ENCODE results near the gene GAB2.

The GAB2 gene

GRCh38 chr11:78200061-78200460 lies 217.6 kb downstream of the GAB2 start:
- no peak for DNase-seq

- no peak for DNase-seq
These were observed 218.0 kb downstream of the GAB2 start for GRCh38 chr11:78199653-78200015.

DNA sequence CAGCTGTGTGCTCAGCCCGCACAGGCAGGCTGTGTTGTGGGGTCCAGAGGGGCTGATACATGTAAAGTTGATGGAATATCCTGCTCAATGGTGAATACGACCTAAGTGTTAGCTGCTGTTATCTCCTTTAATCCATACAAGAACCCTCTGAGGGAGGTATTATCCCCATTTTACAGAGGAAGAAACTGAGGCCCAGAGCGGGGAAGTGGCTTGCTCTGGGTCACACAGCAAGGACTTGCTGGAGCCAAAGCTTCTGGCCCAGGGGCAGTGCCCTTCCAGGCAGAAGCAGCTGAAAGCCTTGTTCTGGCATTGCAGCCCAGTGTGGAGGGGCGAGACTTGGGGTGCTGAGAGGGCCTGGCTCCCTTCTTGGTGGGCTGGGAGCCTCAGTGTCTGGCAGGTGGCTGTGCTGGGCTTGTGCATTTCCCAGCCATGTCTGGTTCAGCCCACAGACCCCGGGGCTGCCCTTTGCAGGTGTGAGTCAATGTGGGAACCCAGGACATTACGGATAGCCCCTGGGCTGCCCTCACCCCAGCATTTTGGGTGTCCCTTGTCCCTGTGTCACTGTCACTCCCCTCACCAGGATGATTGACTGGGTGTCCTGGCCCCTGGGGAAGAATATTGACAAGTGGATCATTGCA lies 218.5 kb downstream of the GAB2 start:
- DNase-seq: no peak

GRCh38 chr11:78197816-78198215 lies 219.8 kb downstream of the GAB2 start:
- DNase-seq: no peak

DNA sequence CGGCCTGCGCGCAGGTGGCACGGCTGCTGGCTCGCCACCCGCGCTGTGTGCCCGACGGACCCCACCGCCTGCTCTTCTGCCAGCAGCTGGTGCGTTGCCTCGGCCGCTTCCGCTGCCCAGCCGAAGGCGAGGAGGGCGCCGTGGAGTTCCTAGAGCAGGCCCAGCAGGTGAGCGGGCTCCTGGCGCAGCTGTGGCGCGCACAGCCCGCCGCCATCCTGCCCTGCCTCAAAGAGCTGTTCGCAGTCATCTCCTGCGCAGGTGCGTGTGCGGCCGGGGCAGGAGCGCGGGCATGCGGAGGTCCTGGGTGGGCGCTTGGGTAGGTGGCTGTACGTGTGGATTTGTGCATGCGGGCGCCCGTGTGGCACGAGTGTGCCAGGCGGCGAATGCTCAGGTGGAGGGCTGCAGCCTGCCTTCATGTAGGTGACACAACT lies 220.9 kb downstream of the GAB2 start:
- no peak for DNase-seq

- no peak for DNase-seq
These were observed 221.6 kb downstream of the GAB2 start for GRCh38 chr11:78195917-78196560.

DNA sequence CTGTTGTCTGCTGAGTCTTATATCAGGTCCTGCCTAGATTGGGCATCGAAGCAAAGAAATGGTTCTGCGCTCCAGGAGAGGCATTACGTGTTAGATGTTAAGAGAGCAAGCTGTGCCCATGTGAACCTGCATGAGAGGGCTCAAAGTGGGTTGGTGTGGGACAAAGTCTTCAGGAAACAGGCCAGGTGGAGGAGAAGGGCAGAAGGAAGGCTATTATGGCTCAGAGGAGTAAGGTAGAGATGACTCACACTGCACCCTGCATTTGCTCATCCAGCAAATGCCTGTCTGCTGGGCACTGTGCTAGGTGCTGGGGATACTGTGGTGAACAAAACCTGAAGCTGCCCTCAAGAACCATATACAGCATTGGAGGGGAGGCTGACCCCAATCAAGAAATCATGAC lies 223.1 kb downstream of the GAB2 start:
- DNase-seq: no peak

DNA sequence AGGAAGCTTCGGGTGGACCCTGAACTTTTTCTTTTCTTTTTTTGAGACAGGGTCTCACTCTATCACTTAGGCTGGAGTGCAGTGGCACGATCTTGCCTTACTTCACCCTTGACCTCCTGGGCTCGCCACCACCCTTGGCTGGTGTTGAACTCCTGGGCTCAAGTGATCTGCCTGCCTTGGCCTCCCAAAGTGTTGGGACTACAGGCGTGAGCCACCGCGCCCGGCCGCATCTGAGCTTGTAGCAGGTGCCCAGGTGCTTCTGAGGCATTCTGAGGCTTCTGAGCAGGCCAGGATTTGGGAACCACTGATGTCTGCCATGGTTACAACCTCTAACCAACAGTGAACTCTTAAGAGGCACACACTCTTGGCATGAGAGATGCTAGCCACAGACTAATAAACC lies 223.8 kb downstream of the GAB2 start:
- no peak for DNase-seq

DNA sequence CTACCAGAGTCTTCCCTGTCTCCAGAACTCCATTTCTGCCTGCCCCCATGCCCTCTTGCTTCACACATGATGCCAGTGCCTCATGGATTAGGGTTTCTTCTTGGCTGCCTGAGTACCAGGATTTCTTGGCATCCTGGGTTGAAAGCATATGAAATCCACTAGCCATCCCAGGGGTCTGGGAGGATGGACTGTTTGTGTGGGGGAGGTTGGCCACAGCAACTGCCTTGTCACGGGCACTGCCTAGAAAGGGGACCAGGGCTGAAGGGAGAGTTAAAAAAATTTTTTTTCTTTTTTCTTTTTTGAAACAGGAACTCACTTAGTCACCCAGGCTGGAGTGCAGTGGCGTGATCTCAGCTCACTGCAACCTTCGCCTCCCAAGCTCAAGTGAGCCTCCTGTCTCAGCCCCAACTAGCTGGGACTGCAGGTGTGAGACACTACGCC lies 224.7 kb downstream of the GAB2 start:
- DNase-seq: no peak

DNA sequence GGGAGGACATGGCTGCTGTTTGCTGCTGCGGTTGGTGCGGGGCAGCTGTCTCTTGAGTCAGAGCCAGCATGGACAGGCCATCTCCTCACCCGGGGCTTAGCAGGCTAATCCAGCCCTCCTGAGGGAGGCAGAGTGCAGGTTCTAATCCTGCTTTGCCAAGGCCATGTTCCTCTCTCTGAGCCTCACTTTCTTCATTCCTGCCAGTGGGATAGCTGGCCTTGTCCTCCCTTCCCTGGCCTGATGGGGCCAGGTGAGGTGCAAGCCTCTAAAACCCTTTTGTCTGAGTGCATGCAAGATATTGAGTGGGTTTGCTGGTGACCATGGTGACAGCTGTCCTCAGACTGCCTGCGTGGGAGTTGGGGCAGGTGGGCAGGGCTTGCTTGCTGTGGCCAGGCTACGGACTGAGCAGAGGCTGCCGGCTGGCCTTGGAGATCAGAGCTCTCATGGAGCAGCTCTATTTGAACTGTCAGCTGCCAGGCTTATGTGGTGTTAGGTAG lies 225.3 kb downstream of the GAB2 start:
- DNase-seq: peak in 2 of 3 experiments; percentile 24 to 30

DNA sequence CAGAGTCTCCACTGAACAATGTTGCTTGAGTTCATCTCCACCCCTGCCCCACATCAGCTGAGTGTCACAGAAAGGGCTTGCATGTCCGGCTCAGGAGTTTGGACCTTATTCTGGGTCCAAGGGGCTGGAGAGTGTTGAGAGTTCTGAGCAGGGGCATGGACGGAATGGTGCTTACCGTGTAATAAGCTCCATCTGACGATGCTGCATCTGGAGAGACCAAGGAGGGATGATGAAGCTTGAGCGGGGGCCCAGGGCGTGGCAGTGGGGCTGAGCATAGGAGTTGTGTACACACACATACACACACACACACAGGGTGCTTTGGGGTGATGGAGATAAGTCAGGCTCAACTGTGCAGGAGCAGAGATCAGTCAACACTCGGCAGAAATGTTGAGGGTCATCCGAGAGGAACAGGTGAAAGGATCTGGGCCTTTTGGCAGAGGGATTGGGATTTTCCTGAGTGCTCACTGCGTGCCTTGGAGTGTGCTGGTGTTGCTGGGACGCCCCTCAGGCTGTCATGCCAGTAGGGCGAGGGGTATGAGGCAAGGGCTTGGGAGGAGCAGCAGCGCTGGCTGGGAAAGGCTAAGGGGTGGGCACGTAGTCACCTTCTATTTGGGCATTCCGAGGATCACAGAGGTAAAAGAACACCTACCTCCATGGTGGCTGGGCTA lies 226.6 kb downstream of the GAB2 start:
- DNase-seq: no peak

GRCh38 chr11:78190374-78190773 lies 227.2 kb downstream of the GAB2 start:
- no peak for DNase-seq

DNA sequence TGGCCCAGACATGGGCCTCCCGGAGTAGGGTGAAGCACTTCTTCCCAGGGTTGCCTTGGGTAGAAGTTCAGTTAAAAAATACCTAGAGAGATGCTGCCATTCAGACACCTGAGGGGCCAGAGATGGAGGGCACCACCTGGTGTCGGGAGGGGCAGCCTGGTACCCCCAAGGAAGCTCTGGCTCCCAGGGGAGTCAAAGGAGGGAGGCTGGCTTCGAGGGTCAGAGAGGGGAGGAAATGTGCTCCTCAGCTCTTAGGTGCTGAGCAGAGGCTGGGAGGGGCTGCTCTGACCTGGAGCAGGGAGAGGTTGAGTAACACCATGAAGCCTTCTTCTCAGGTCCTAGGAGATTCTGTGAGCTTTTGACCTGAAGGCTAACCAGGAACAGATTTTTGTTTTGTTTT lies 227.8 kb downstream of the GAB2 start:
- no peak for DNase-seq

DNA sequence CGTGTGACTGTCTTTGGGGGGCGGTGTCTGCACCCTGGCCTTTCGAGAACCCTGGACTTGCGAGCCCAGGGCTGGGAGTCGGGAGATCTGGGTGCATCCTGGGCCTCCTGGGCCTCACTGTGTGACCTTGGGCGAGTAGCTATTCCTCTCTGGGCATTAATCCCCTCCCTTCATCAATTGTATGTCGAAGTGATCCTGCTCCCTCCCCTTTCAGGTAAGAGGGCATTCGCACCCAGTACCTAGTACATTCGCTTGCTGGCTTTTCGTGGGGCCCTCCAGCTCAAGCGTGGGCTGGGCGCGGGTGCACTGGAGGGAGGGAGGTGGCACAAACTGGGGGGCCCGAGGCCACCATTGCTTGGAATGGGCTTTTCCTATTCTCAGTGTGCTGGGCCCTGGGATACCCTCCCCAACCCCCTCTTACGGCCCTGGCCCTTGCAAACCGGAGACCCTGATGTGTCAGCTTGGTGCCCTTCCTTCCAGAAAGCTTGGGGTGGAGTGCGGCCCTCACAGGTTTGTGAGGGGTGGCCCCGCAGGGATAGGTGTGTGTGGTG lies 228.4 kb downstream of the GAB2 start:
- DNase-seq: peak in 1 of 3 experiments; percentile 31

GRCh38 chr11:78188286-78189173 lies 229.1 kb downstream of the GAB2 start, which contains the start of the genes KCTD21 and USP35:
Gene KCTD21 (minus strand): TSS chr11:78188626. CDS start chr11:78174554, 14,072 bp downstream.
Gene USP35 (plus strand): TSS chr11:78188919. CDS start chr11:78196246, 7,327 bp downstream.
- DNase-seq: peak; percentile 95 to 98 (median 95)

- no peak for DNase-seq
These were observed 230.0 kb downstream of the GAB2 start for GRCh38 chr11:78187366-78188285.

DNA sequence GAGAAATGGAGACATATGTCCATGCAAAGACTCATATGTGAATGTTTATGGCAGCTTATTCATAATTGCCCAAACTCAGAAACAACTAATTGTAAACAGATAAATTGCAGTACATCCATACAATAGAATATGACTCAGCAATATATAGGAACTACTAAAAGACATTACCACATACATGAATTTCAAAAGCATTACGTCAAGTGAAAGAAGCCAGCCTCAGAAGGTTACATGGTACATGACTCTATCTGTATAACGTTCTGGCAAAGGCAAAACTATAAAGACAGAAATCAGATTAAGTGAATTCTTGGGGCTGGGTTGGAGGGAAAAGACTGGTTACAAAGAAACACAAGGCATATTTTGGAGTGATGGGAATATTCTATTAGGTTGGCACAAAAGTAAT lies 236.4 kb downstream of the GAB2 start:
- no peak for DNase-seq

GRCh38 chr11:78180751-78181150 lies 236.9 kb downstream of the GAB2 start:
- no peak for DNase-seq

DNA sequence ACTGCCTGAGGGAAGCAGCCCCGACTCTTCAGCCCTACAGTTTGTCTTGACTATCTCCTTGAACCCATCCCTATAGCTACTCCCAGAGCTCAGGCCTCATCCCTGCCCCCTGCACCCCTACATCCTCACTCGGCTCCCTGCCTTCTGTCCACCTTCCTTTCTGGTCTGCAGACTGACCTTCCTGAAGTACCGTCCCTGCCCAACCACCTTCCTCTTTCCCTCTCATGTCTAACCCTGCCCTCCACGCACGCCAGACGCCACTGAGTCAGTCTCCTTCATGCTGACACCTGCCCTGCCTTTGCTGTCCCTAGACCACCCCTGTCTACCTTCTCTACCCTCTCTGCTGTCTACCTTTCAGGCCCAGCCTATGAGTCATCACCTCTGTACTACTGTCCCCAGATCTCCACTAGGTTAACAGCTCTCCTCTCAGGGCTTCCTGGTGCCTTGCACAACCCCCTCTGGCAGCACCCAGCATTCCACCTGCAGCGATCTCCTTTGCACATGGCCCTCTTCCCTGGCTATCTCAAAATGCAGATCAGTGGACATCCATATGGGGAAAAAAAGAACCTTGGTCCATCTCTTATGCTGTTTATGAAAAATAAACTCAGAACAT lies 238.1 kb downstream of the GAB2 start:
- DNase-seq: no peak

- DNase-seq: no peak
These were observed 240.4 kb downstream of the GAB2 start for GRCh38 chr11:78177216-78177615.

GRCh38 chr11:78176605-78177141 lies 240.9 kb downstream of the GAB2 start:
- no peak for DNase-seq

All from NCI-H1417 (cell line).